ENCODE data around the gene CCNK.

DNA sequence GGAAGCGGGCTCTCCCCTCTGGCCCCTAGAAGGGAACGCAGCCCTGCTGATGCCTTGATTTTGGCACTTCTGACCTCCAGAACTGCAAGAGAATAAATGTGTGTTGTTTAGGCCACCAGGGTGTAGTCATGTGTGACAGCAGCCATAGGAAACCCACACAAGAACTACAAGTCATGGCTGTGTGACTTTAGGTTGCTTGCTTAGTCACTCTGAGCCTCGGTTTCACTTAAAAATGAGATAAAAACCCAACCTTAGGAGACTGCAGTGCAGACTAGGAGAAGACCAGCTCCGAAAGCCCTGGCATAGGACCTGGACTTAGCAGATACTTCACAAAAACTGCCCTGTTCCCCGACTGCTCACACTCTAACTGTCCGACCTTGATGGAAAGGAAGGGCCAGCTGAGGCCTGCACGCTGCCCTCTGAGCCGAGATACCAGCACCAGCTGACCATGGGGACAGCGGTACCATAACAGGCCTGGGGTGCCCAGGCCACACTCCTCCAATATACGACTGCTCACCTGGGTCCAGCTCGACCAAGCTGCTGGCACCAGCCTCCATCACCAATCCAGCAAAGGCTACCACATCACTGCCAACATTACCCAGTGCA lies 69.3 kb downstream of the CCNK start:
- TF ChIP-seq MLX (CRISPR knock-in tag; IDR thresholded peaks at IDR 0.05) (no peak), ZNF423 (CRISPR knock-in tag; IDR thresholded peaks at IDR 0.05) (no peak)
- TF ChIP-seq, protein P1, sequence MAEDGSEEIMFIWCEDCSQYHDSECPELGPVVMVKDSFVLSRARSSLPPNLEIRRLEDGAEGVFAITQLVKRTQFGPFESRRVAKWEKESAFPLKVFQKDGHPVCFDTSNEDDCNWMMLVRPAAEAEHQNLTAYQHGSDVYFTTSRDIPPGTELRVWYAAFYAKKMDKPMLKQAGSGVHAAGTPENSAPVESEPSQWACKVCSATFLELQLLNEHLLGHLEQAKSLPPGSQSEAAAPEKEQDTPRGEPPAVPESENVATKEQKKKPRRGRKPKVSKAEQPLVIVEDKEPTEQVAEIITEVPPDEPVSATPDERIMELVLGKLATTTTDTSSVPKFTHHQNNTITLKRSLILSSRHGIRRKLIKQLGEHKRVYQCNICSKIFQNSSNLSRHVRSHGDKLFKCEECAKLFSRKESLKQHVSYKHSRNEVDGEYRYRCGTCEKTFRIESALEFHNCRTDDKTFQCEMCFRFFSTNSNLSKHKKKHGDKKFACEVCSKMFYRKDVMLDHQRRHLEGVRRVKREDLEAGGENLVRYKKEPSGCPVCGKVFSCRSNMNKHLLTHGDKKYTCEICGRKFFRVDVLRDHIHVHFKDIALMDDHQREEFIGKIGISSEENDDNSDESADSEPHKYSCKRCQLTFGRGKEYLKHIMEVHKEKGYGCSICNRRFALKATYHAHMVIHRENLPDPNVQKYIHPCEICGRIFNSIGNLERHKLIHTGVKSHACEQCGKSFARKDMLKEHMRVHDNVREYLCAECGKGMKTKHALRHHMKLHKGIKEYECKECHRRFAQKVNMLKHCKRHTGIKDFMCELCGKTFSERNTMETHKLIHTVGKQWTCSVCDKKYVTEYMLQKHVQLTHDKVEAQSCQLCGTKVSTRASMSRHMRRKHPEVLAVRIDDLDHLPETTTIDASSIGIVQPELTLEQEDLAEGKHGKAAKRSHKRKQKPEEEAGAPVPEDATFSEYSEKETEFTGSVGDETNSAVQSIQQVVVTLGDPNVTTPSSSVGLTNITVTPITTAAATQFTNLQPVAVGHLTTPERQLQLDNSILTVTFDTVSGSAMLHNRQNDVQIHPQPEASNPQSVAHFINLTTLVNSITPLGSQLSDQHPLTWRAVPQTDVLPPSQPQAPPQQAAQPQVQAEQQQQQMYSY (CRISPR knock-in tag; IDR thresholded peaks at IDR 0.05), result no peak

Data from WTC11 (cell line).